Stimulated activated memory B cell treated with anti-CD40 and anti-IgM and Interleukin-4, amounts not matched to agents 10 μg/mL and 1 μg/mL and 100 μg/mL, for 72 hours (primary cell): Measurements from ENCODE around the gene ZNF619.

Experiments used
- ATAC-seq: fragments of 150-1000 bp; cut with Tn5 transposase; 2 replicates; pipeline ENCODE4 v1.10.0; 2021
- H3K27ac Mint-ChIP-seq: one replicate; pipeline ENCODE4 v1.8.0; 2022; ENCODE audit warnings: mild to moderate bottlenecking, mixed read lengths
- H3K27me3 Mint-ChIP-seq: one replicate; pipeline ENCODE4 v1.8.0; 2022; ENCODE audit warnings: mixed read lengths
- H3K36me3 Mint-ChIP-seq: one replicate; pipeline ENCODE4 v1.8.0; 2022; ENCODE audit warnings: mixed read lengths
- H3K4me1 Mint-ChIP-seq: one replicate; pipeline ENCODE4 v1.8.0; 2022; ENCODE audit warnings: mixed read lengths
- H3K4me3 Mint-ChIP-seq: one replicate; pipeline ENCODE4 v1.8.0; 2022; ENCODE audit warnings: mild to moderate bottlenecking, moderate library complexity, mixed read lengths
- H3K9me3 Mint-ChIP-seq: one replicate; pipeline ENCODE4 v1.8.0; 2022; ENCODE audit warnings: mixed read lengths

Gene ZNF619

DNA sequence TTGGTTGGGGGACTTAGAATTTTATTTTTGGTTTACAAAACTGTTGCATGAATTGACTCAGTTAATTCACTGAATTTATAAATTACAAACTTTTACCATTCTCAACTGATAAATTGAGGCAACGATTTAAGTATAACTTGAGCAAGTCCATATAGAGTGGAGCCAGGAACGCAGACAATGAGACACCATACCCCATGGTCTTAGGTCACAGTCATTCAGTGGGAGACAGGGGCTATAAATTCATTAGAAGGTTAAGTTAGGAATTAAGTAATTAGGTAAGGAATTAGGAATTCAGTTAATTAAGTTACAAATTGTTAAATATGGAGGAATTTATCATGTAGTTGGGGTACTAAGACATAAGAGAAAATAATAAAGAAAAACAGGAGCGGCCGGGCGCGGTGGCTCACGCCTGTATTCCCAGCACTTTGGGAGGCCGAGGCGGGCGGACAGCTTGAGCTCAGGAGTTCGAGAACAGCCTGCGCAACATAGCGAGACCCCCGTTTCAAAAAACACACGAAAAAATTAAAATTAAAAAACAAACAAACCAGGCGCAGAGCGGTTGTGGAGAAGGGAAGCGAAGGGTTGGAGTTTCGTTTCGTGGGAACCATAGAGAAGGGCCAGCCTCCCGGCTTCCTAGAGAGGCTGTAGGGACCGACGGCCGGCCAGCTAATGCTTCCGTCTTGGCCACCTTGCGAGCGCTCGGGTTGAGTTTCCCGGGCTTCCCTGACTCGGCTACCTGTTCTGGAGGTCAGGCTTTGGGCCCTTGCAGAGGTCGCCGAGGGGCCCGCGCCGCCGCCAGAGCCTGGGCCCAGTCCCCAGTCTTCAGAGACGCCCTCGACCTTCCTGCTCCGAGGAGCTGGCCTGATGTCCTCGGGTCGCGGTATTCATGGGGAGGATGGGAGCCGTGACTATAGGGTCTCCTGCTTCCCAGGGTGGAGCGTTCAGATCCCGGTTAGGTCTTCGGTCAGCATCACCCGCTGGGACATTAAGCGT lies at the start of gene ZNF619:
TSS of gene ZNF619 (plus strand) at position 645 of the 993 bp plus-strand sequence. CDS start 858 bp downstream, outside the sequence.
- H3K9me3 Mint-ChIP-seq = no peaks in the 10 kb centered on the region
- peak within 1 kb of the TSS; percentile 98 for H3K4me3 Mint-ChIP-seq

DNA sequence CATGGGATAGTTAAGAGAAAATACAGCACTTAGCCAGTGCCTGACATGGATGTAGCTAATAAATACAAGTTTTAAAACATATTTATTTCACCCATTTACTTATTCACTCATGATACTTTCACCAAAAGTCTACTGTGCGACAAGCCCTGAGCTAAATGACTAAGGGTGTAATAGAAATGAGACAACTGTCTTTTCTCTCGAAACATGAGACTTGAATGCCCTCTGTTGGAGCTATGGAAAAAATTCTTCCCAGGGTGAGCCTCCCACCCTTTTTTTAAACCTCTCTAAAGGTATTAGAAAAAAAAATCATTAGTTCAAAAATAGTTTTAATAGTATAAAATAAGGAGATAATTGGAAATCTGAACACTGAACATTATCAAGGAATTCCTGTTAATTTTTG lies 44.1 kb upstream of the ZNF619 start:
- no peak overlapping the region for H3K4me3 Mint-ChIP-seq
- peaks cover 21% of the 10 kb centered on the region for H3K36me3 Mint-ChIP-seq
- H3K4me1 Mint-ChIP-seq = no peaks in the 10 kb centered on the region
- H3K9me3 Mint-ChIP-seq = no peaks in the 10 kb centered on the region
- no peak for ATAC-seq
- H3K27ac Mint-ChIP-seq = no peak overlapping the region
- no peaks in the 10 kb centered on the region for H3K27me3 Mint-ChIP-seq

More for the DNA sequence above, at the start of gene ZNF619:
- peaks cover 25% of the 10 kb centered on the region for H3K36me3 Mint-ChIP-seq
- H3K4me1 Mint-ChIP-seq = peaks cover 30% of the 10 kb centered on the region
- H3K27me3 Mint-ChIP-seq = no peaks in the 10 kb centered on the region
- H3K27ac Mint-ChIP-seq = peak within 1 kb of the TSS; percentile 100
- ATAC-seq = peak; percentile 93

DNA sequence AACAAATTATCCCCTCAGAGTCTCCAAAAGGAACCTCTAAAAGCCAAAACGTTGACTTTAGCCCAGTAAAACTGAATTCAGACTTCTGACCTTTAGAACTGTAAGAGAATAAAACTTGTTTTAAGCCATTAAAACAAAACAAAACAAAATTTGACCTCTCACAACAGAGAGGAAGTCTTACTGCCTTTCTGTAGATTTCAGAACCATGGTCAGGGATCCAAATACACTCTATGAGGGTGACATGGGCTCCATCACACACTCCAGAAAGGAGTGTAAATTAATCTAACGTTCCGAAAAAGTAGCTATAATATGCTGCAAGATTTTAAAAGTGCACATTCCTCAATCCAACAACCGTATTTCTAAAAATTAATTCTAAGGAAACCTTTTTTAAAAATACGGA lies 39.0 kb upstream of the ZNF619 start:
- Mint-ChIP-seq H3K4me1 (no peaks in the 10 kb centered on the region), H3K27ac (no peak overlapping the region), H3K4me3 (no peak overlapping the region), H3K9me3 (no peaks in the 10 kb centered on the region), H3K36me3 (peaks cover 23% of the 10 kb centered on the region), H3K27me3 (no peaks in the 10 kb centered on the region)
- ATAC-seq = no peak

DNA sequence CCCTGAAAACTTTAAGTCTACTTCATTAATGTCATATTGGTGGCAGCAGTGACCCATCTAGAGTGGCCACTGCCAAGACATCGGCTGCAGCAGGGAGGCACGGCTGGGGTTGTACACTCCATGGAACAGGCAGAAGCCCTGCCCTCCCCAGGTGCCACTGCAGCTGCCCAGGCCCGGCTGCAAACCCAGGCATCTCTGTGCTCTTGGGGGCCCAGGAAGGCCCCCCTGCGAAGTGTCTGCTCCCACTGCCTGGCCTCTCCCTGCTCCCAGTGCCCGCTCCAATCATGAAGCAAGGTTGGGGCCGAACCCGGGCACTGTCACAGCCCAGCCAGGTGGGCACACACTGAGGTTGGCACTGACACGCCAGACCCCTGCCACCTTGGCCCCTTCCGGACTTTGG lies 31.9 kb upstream of the ZNF619 start:
- H3K4me3 Mint-ChIP-seq = no peak overlapping the region

DNA sequence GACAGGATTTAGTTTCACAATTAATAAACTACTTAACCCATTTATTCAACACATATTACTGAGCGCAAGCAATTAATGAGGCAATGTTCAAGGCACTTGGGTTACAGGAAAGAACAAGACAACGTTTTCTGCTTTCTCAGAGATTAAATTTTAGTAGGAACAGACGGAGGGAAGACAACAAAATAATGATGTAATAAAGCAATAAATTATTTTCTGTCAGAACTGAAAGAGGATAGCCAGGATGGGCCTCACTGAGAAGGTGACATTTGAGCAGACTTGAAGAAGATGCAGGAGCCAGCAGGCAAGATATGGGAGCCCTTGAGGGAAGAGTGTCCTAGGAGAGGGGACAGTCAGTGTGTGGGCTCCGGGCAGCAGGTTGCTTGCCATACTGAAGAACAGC lies 31.0 kb upstream of the ZNF619 start:
- Mint-ChIP-seq H3K27ac (no peak overlapping the region), H3K36me3 (peaks cover 30% of the 10 kb centered on the region), H3K4me3 (no peak overlapping the region), H3K27me3 (no peaks in the 10 kb centered on the region), H3K9me3 (no peaks in the 10 kb centered on the region), H3K4me1 (no peaks in the 10 kb centered on the region)
- ATAC-seq = no peak

More for the DNA sequence above, 31.9 kb upstream of the ZNF619 start:
- Mint-ChIP-seq H3K27ac (no peak overlapping the region), H3K4me1 (no peaks in the 10 kb centered on the region), H3K27me3 (no peaks in the 10 kb centered on the region), H3K36me3 (peaks cover 35% of the 10 kb centered on the region), H3K9me3 (no peaks in the 10 kb centered on the region)
- ATAC-seq = no peak

DNA sequence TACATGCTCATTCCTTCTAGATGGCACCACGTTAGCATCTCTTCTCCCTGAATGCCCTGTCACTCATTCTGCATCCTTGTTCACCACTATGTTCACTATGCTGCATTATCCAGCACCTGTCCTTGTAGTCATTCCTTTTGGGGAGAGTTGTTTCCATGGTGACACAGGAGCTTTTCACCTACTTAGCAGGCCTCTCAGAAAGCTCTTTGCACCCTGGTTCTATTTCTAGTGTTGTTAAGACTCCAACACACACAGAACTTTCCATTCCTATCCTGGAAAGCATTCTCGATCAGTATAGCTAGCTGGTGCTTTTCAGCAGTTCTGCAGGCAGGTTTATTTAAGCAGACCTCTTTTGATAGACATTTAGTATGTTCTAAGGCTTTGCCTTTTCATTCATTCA lies 26.5 kb upstream of the ZNF619 start:
- no peaks in the 10 kb centered on the region for H3K27me3 Mint-ChIP-seq
- peaks cover 30% of the 10 kb centered on the region for H3K36me3 Mint-ChIP-seq
- no peaks in the 10 kb centered on the region for H3K9me3 Mint-ChIP-seq
- no peak overlapping the region for H3K4me3 Mint-ChIP-seq
- no peak overlapping the region for H3K27ac Mint-ChIP-seq
- no peak for ATAC-seq
- H3K4me1 Mint-ChIP-seq = peaks cover 16% of the 10 kb centered on the region

DNA sequence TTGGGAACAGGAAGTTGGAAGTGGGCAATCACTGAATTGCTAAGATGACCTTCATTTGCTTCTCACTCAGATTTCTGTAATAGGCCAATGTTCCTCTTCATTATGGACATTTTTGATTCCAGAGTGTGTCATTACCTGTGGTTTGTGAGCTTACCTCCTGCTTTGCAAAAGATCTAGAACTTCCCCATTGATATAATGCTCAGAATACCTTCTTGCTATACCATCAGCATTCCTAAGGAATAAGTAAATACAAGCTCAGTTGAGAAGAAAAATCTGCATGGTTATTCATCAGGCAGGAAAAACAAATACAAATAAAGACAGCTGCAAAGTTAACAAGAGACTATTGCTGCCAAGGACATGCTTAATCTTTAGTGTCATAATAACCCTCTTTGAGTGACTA lies 25.4 kb upstream of the ZNF619 start:
- no peak for ATAC-seq
- Mint-ChIP-seq H3K9me3 (peaks cover 3% of the 10 kb centered on the region), H3K4me3 (no peak overlapping the region), H3K4me1 (peaks cover 25% of the 10 kb centered on the region), H3K36me3 (peaks cover 20% of the 10 kb centered on the region), H3K27ac (no peak overlapping the region), H3K27me3 (no peaks in the 10 kb centered on the region)

DNA sequence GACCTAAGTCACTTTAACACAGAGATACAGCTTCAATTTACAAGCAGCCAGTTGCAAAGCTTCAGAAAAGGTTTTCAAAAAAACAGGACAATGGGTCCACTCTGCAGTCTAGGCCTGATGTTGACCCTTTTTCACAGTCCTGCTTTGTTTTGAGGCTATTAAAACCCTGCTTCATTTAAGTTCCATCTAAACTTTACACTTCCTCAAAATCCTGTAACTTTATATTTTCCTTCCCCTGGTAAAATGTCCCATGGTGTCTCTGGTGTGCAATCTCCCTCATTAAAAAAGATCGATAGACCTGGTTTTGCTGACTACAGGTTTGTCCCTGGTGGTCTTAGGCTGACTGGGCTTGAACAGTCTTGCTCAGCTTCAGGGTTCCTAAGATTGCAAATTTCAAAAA lies 24.9 kb upstream of the ZNF619 start:
- Mint-ChIP-seq H3K36me3 (peaks cover 15% of the 10 kb centered on the region), H3K4me1 (peaks cover 25% of the 10 kb centered on the region), H3K27ac (peak overlapping the region; percentile 89), H3K27me3 (no peaks in the 10 kb centered on the region), H3K4me3 (peak overlapping the region; percentile 96), H3K9me3 (peaks cover 3% of the 10 kb centered on the region)
- ATAC-seq = no peak

DNA sequence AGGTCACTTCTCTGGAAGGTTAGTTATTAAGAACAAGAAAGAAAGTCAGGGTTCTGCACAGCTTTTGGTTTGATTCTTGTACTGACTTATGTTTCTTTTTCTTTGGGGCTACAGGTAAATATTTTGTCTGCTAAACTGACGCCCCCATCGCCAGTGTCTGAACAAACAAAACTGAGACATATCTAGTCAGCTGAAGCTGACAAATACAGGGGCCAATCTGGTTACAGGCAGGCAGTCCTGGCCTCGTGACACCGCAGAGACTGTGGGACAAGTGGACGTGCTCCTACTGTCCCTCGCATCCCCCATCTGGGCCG lies 24.4 kb upstream of the ZNF619 start:
- no peak for ATAC-seq
- H3K27ac Mint-ChIP-seq = peak overlapping the region; percentile 89
- H3K4me3 Mint-ChIP-seq = peak overlapping the region; percentile 96
- H3K4me1 Mint-ChIP-seq = peaks cover 25% of the 10 kb centered on the region
- H3K36me3 Mint-ChIP-seq = peaks cover 11% of the 10 kb centered on the region
- no peaks in the 10 kb centered on the region for H3K27me3 Mint-ChIP-seq
- H3K9me3 Mint-ChIP-seq = peaks cover 3% of the 10 kb centered on the region

DNA sequence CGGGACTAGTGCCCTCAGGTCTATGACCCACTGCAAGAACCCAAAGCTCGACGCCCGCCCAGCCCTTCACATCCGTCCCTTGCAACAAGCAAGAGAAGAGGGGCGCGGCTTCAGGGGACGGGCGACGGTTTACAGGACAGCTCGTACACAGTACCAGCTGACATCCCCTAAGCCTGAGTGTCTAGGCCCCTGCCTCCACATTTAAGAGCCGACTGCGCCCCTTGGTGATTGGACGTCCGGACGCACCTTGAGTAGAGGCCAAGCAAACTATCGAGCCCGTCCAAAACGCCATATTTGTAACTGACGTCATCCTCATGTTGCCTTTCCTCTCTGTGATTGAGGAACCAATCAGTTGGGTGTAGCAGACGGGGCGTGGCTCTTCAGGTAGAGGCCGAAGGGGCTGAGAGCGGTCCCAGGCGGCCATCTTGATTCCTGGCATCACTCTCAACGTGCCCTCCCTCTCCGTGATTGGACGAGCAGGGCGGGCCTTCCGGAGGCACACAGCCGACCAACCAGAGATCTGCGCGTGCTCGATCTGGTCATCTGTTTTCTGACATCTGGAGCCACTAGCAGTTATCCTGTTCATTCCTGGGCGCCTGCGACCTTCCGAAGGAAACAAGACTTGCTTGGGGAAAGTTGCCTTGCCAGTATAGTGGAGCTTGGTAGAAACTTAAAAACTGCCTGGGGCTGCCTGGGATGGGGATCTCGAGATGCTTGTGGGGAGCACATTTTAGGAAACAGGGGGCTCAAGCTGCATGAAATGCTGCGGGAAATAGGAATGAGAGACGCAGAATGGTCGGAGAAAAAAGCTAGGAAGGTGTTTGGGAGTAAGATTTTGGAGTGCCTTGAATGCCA lies 23.8 kb upstream of the ZNF619 start:
- Mint-ChIP-seq H3K9me3 (peaks cover 3% of the 10 kb centered on the region), H3K4me1 (peaks cover 30% of the 10 kb centered on the region), H3K27ac (peak overlapping the region; percentile 89), H3K27me3 (no peaks in the 10 kb centered on the region), H3K4me3 (peak overlapping the region; percentile 96), H3K36me3 (peaks cover 13% of the 10 kb centered on the region)
- peak; percentile 97 for ATAC-seq

DNA sequence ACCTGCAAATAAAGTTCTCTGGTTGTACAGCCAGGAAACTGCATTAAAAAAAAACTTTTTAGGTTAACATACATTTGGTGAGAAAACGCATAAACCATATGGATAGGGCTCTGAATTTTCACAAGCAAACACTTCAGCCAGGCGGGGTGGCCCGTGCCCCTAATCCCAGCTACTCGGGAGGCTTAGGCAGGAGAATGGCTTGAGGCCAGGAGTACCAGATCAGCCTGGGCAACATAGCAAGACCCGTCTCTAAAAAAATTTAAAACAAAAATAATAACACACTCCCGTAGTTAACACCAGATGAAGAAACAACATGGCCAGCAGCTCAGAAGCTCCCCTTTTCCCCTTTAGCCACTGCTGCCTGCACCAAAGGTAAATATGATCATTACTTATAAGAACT lies 23.0 kb upstream of the ZNF619 start:
- peaks cover 3% of the 10 kb centered on the region for H3K9me3 Mint-ChIP-seq
- ATAC-seq = no peak
- H3K27ac Mint-ChIP-seq = peak overlapping the region; percentile 89
- H3K36me3 Mint-ChIP-seq = peaks cover 21% of the 10 kb centered on the region
- H3K4me3 Mint-ChIP-seq = peak overlapping the region; percentile 96
- no peaks in the 10 kb centered on the region for H3K27me3 Mint-ChIP-seq
- H3K4me1 Mint-ChIP-seq = peaks cover 38% of the 10 kb centered on the region

DNA sequence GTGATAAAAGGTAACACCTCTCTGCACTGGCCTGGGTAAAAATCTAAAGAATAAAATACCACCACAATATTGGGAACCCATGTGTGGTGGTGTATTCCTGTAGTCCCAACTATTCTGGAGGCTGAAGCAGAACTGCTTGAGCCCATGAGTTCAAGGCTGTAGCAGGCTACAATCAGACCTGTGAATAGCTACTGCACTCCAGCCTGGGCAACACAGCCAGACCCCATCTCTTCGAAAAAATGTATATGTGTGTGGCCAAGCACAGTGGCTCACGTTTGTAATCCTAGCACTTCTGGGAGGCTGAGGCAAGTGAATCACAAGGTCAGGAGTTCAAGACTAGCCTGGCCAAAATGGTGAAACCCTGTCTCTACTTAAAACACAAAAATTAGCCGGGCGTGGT lies 21.6 kb upstream of the ZNF619 start:
- peaks cover 38% of the 10 kb centered on the region for H3K4me1 Mint-ChIP-seq
- ATAC-seq = no peak
- H3K27me3 Mint-ChIP-seq = no peaks in the 10 kb centered on the region
- peaks cover 19% of the 10 kb centered on the region for H3K36me3 Mint-ChIP-seq
- H3K27ac Mint-ChIP-seq = peak overlapping the region; percentile 90
- peak overlapping the region; percentile 86 for H3K4me3 Mint-ChIP-seq
- H3K9me3 Mint-ChIP-seq = peaks cover 3% of the 10 kb centered on the region

DNA sequence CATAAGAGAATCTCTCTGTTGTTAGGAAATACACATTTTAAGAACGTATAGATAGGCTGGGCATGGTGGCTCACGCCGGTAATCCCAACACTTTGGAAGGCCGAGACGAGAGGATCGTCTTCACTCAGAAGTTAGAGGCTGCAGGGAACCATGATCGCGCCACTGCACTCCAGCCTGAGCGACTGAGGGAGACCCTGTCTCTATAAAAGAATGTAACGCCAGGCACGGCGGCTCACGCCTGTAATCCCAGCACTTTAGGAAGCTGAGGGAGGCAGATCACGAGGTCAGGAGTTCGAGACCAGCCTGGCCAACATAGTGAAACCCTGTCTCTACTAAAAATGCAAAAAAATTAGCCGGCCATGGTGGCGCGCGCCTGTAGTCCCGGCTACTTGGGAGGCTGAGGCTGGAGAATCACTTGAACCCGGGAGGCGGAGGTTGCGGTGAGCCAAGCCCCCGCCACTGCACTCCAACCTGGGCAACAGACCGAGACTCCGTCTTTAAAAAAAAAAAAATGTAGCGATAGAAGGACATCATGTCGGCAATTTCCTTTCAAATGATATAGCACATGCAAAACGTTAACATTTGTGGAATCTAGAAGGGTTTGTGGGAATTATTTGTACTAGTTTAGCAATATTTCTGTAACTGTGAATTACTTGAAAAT lies 20.5 kb upstream of the ZNF619 start:
- Mint-ChIP-seq H3K9me3 (peaks cover 3% of the 10 kb centered on the region), H3K4me3 (peak overlapping the region; percentile 86), H3K4me1 (peaks cover 38% of the 10 kb centered on the region), H3K36me3 (peaks cover 22% of the 10 kb centered on the region), H3K27me3 (no peaks in the 10 kb centered on the region), H3K27ac (peak overlapping the region; percentile 90)
- ATAC-seq = no peak

DNA sequence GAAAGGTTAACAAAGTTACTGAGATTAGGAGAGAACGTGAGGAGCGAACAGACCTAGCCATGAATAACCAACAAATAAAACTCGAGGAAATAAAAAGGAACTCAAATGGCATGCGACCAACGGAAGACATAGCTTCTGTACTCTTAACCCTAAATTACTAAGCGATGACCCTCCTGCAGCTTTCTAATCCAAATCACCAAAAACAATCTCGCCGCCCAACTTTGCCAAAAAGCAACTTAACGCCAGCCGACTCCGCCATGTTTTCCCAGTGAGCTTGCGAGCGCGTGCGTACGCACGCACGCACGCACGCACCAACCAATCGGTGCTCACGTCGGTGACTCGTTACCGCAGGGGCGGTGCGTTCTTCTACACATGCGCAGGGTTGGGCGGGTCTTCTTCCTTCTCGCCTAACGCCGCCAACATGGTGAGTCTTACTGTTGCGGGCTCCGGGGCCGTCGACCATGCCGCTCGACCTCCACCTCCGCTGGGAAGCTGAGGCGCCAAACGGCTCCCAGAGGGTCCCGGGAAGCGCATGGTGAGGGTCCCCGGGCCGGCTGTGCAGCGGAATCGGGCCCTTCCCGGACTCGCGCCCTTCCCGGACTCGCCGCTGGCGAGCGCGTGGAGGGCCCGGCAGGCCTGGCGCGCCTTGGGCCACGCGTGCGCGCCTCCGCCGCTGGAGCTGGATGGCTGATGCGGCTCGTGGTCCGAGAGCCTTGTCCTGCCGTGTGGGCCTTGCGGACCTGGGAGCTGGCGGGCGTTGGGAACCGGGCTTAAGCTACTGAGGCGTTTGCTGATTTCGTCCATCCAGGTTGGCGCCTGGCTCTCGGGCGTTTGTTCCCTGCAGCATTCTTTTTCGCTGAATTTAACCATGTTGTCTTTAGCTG lies 19.7 kb upstream of the ZNF619 start, which contains the start of gene RPL14:
TSS of gene RPL14 (plus strand) at position 400 of the 884 bp plus-strand sequence. CDS start at position 533, 133 bp downstream.
- peak; percentile 90 for ATAC-seq
- H3K27ac Mint-ChIP-seq = peak within 1 kb of the TSS; percentile 90
- peaks cover 30% of the 10 kb centered on the region for H3K36me3 Mint-ChIP-seq
- H3K27me3 Mint-ChIP-seq = no peaks in the 10 kb centered on the region
- H3K9me3 Mint-ChIP-seq = peaks cover 3% of the 10 kb centered on the region
- H3K4me1 Mint-ChIP-seq = peaks cover 35% of the 10 kb centered on the region
- H3K4me3 Mint-ChIP-seq = peak within 1 kb of the TSS; percentile 86
